Upper lobe of left lung (tissue), 4 donors: Measurements from ENCODE around the gene PRELP.

ENCODE experiments used
- CTCF ChIP-seq, 6 experiments: fragments of 450-650 bp in 4 of 6; fragments of 200-600 bp in 2 of 6; sonication (generic) in 2 of 6; IDR thresholded peaks; one replicate each; pipeline ENCODE4 v1.5.1; 2016 to 2019; ENCODE audit warnings: antibody characterized with exemption in 6 of 6
- EP300 ChIP-seq, 4 donors: sonication (generic); formaldehyde crosslinking; IDR thresholded peaks; one replicate each; pipeline ENCODE4 v1.5.1; 2017; ENCODE audit warnings: antibody characterized with exemption in 4 of 4, control low read depth in 2 of 4
- POLR2A ChIP-seq, 4 donors: fragments of 450-650 bp; IDR thresholded peaks; one replicate each; pipeline ENCODE4 v1.5.1; 2016 to 2017; ENCODE audit warnings: antibody characterized with exemption in 4 of 4, mild to moderate bottlenecking in 2 of 4

GRCh38 chr1:203488539-203488938, 12.9 kb downstream of the PRELP start:
- no peak for TF ChIP-seq CTCF (IDR thresholded peaks at IDR 0.05)
- TF ChIP-seq POLR2A (IDR thresholded peaks at IDR 0.05): no peak
- TF ChIP-seq EP300 (IDR thresholded peaks at IDR 0.05): no peak
